Smooth muscle cell (in vitro differentiated cells): ENCODE results near the gene ESRP2. TPM values are rescaled to one million over a fixed set of nuclear protein-coding genes. Genes with fewer than 3 reads are reported as not detected.

Experiments used
- DNase-seq: peaks from one replicate; lab custom pipeline; 2025; ENCODE audit not compliant: unreplicated experiment; lab: John Stamatoyannopoulos, UW
- H2AFZ ChIP-seq: fragments of 200-600 bp; sonication (generic); 2 replicates; pipeline ENCODE4 v1.6.0; 2016; ENCODE audit warnings: antibody characterized with exemption, low read depth, mild to moderate bottlenecking
- H3F3A ChIP-seq: fragments of 200-600 bp; sonication (generic); 2 replicates; pipeline ENCODE4 v1.6.0; 2017; ENCODE audit warnings: antibody characterized with exemption, low read depth
- H3K27ac ChIP-seq: fragments of 200-600 bp; sonication (generic); 2 replicates; pipeline ENCODE4 v1.5.1; 2016; ENCODE audit warnings: low read depth, mild to moderate bottlenecking
- H3K27me3 ChIP-seq: fragments of 200-600 bp; sonication (generic); 2 replicates; pipeline ENCODE4 v1.6.1; 2016; ENCODE audit warnings: low read depth, mild to moderate bottlenecking
- H3K36me3 ChIP-seq: fragments of 200-600 bp; sonication (generic); 2 replicates; pipeline ENCODE4 v1.5.1; 2016; ENCODE audit warnings: low read depth
- H3K4me1 ChIP-seq: fragments of 200-600 bp; sonication (generic); 2 replicates; pipeline ENCODE4 v1.5.1; 2016; ENCODE audit warnings: low read depth
- H3K4me2 ChIP-seq: fragments of 200-600 bp; sonication (generic); 2 replicates; pipeline ENCODE4 v1.6.0; 2016; ENCODE audit warnings: mild to moderate bottlenecking
- H3K4me3 ChIP-seq: fragments of 200-600 bp; sonication (generic); 2 replicates; pipeline ENCODE4 v1.5.1; 2016; ENCODE audit warnings: mild to moderate bottlenecking
- H3K79me2 ChIP-seq: fragments of 200-600 bp; sonication (generic); 2 replicates; pipeline ENCODE4 v1.6.0; 2016; ENCODE audit warnings: low read depth, mild to moderate bottlenecking
- H3K9ac ChIP-seq: fragments of 200-600 bp; sonication (generic); 2 replicates; pipeline ENCODE4 v1.6.0; 2016; ENCODE audit warnings: low read depth
- H3K9me3 ChIP-seq: fragments of 200-600 bp; sonication (generic); replicated peaks from 2 replicates; pipeline ENCODE4 v1.5.1; 2016; ENCODE audit warnings: low read depth
- H4K20me1 ChIP-seq: fragments of 200-600 bp; sonication (generic); 2 replicates; pipeline ENCODE4 v1.6.0; 2016; ENCODE audit warnings: low read depth
- WGBS: methylation state at CpG from one replicate; pipeline ENCODE4 v1.1.7; 2016; ENCODE audit warnings: low lambda C conversion rate; 5-methylcytosine and 5-hydroxymethylcytosine counted together
- polyA plus RNA-seq: library from polyadenylated mRNA; unstranded; fragments of >200 nt; fragmentation: Nextera tagmentation; extraction: Ambion mirVana; gene quantifications from 2 replicates; pipeline ENCODE4 v1.2.1, GENCODE V29; 2016
- total RNA-seq: library from RNA; depleted of rRNA; stranded (reverse); fragments of >200 nt; gene quantifications from 2 replicates; pipeline ENCODE4 v1.2.3, GENCODE V29; 2014
- TF ChIP-seq, protein P1 (sequence below): fragments of 200-600 bp; sonication (generic); IDR thresholded peaks from 2 replicates; pipeline ENCODE4 v1.5.1; 2017; ENCODE audit warnings: borderline replicate concordance, mild to moderate bottlenecking, antibody characterized with exemption; ENCODE audit not compliant: insufficient read depth, poor library complexity, severe bottlenecking

ESRP2 gene
- total and polyA plus RNA-seq, 2 experiments from 2014 or later, result 2.7 to 8.5 TPM

DNA sequence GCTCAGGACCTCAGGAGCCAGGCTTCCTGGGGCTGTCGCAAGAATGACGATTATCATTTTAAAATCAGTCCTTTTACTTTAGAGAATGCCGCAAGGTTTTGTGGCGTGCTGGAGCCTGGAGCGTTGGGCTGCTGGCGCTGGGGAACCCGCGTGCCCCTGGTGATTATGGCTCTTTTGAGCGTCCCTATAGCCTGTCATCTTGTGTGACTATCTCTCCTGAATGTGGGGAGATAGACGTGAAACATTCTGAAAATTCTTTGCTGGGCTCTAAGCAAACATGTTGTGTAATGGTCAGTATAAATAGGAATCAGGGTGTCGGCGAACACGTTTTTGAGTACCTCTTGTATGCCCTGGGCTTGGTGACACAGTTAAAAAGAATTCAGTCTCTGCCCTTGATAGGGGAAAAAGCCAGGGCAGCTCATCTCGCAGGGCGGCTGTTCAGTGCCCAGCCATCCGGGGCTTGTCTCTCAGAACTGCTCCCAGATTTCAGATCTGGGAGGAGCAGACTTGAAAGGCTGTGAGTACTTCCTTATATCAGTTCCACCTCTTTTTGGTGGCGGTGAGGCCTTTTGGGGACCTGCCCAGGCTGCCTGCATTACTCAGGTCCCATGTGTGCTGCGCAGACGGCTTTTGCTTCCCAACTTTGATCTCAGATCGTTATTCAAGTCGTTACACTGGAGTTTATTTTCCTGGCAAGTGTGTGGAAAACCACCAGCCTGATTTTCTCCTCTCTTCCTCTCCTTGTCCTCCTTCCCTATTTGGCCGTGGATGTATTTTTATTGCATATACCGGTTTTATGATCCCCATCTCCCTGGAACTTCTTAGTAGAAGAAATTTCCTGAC is 29.4 kb upstream of the ESRP2 start:
- Histone ChIP-seq H3K4me3 (peak overlapping the region; percentile 63), H3K79me2 (peaks cover 47% of the 10 kb centered on the region), H3K9me3 (no peaks in the 10 kb centered on the region), H3K27ac (peak overlapping the region; percentile 94), H2AFZ (peak overlapping the region; percentile 77), H3K4me1 (peaks cover 7% of the 10 kb centered on the region), H3K4me2 (peak overlapping the region; percentile 91), H3K36me3 (no peaks in the 10 kb centered on the region), H3K9ac (peak overlapping the region; percentile 94), H4K20me1 (peaks cover 37% of the 10 kb centered on the region), H3F3A (peaks cover 8% of the 10 kb centered on the region), H3K27me3 (no peaks in the 10 kb centered on the region)
- TF ChIP-seq, protein P1, sequence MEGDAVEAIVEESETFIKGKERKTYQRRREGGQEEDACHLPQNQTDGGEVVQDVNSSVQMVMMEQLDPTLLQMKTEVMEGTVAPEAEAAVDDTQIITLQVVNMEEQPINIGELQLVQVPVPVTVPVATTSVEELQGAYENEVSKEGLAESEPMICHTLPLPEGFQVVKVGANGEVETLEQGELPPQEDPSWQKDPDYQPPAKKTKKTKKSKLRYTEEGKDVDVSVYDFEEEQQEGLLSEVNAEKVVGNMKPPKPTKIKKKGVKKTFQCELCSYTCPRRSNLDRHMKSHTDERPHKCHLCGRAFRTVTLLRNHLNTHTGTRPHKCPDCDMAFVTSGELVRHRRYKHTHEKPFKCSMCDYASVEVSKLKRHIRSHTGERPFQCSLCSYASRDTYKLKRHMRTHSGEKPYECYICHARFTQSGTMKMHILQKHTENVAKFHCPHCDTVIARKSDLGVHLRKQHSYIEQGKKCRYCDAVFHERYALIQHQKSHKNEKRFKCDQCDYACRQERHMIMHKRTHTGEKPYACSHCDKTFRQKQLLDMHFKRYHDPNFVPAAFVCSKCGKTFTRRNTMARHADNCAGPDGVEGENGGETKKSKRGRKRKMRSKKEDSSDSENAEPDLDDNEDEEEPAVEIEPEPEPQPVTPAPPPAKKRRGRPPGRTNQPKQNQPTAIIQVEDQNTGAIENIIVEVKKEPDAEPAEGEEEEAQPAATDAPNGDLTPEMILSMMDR, result no peak
- 5% methylated on average over 23 of the region's 23 CpGs for WGBS
- DNase-seq, result peak; percentile 23

- peak; percentile 71 for DNase-seq
- peaks cover 7% of the 10 kb centered on the region for H3K4me1 ChIP-seq
- H4K20me1 ChIP-seq, result peaks cover 28% of the 10 kb centered on the region
- no peaks in the 10 kb centered on the region for H3K9me3 ChIP-seq
- peaks cover 8% of the 10 kb centered on the region for H3F3A ChIP-seq
- H3K27ac ChIP-seq, result peak within 1 kb of the TSS; percentile 94
- peak within 1 kb of the TSS; percentile 94 for H3K9ac ChIP-seq
- no peaks in the 10 kb centered on the region for H3K36me3 ChIP-seq
- no peaks in the 10 kb centered on the region for H3K27me3 ChIP-seq
- TF ChIP-seq, protein P1, result peak; percentile 66
- H3K4me2 ChIP-seq, result peak within 1 kb of the TSS; percentile 91
- peak within 1 kb of the TSS; percentile 77 for H2AFZ ChIP-seq
- peaks cover 38% of the 10 kb centered on the region for H3K79me2 ChIP-seq
- peak within 1 kb of the TSS; percentile 63 for H3K4me3 ChIP-seq
- WGBS, result 1% methylated on average over 112 of the region's 123 CpGs
Observed at GRCh38 chr16:68264128-68265077, 28.5 kb upstream of the ESRP2 start, which contains the start of gene SLC7A6. Gene SLC7A6 (plus strand): TSS chr16:68264526. CDS start chr16:68274727, 10,201 bp downstream.

DNA sequence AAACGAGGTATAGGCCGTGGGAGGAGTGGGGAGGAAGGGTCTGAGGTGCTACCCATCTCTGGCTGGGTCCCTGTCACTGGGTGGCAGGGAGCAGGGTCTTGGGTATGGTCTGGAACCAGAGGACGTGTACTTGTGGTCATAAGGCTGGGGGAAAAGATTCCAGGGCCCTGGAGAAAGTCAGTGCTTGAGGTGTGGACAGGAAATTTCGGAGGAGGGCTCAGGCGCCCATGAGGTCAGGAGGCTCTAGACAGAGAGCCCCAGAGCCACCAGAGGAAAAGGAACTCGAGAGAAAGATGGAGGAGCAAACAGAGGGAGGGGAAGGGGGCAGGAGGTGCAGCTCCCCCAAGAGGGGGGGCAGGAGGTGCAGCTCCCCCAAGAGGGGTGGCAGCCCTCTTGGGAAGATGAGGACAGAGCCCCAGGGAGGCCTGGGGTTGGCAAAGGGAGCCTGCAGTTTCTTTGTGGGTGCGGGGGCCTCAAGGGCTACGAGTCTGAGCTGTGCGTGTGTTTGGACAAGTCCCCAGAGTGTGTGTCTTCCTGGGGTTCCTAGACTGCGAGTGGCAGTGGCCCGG is 27.7 kb upstream of the ESRP2 start:
- Histone ChIP-seq H3K9me3 (no peaks in the 10 kb centered on the region), H3K79me2 (peaks cover 31% of the 10 kb centered on the region), H3F3A (peaks cover 8% of the 10 kb centered on the region), H2AFZ (peak overlapping the region; percentile 65), H3K9ac (peak overlapping the region; percentile 94), H3K4me2 (peak overlapping the region; percentile 91), H3K27ac (peak overlapping the region; percentile 94), H3K4me1 (peaks cover 7% of the 10 kb centered on the region), H4K20me1 (peaks cover 21% of the 10 kb centered on the region), H3K27me3 (no peaks in the 10 kb centered on the region), H3K4me3 (peak overlapping the region; percentile 63), H3K36me3 (no peaks in the 10 kb centered on the region)
- 48% methylated on average over 11 of the region's 11 CpGs for WGBS
- no peak for DNase-seq
- TF ChIP-seq, protein P1, result no peak
